Measurements from ENCODE around the gene ARAP2. TPM values are rescaled to one million over a fixed set of nuclear protein-coding genes. Genes with fewer than 3 reads are reported as not detected.

Gene ARAP2
- polyA plus RNA-seq, 6 donors from 2014 or later, result 15.9 to 49.3 (median 32.7) TPM

- peaks cover 15 to 31% of the 10 kb centered on the region in 2 donors for H3K36me3 Mint-ChIP-seq
These were observed 64.1 kb downstream of the ARAP2 start for GRCh38 chr4:36180206-36180605.

GRCh38 chr4:36178484-36178883, 65.8 kb downstream of the ARAP2 start:
- H3K27ac Mint-ChIP-seq, result peak overlapping the region in 1 of 6 donors; percentile 28
- H3K9me3 Mint-ChIP-seq, result no peaks in the 10 kb centered on the region
- peaks cover 5 to 8% (median 7%) of the 10 kb centered on the region in 3 donors for H3K4me1 Mint-ChIP-seq
- peaks cover 15 to 31% of the 10 kb centered on the region in 2 donors for H3K36me3 Mint-ChIP-seq
- no peak overlapping the region for H3K4me3 Mint-ChIP-seq
- DNase-seq (no peak), ATAC-seq (ENCODE audit: low read depth in 2 of 2) (no peak)
- no peaks in the 10 kb centered on the region for H3K27me3 Mint-ChIP-seq

More at GRCh38 chr4:36180206-36180605, 64.1 kb downstream of the ARAP2 start:
- no peak overlapping the region for H3K4me3 Mint-ChIP-seq
- H3K27me3 Mint-ChIP-seq, result no peaks in the 10 kb centered on the region
- peak overlapping the region in 1 of 6 donors; percentile 37 for H3K27ac Mint-ChIP-seq
- H3K4me1 Mint-ChIP-seq, result peaks cover 7 to 8% (median 7%) of the 10 kb centered on the region in 3 donors
- ATAC-seq (ENCODE audit: low read depth in 2 of 2) (no peak), DNase-seq (no peak)
- H3K9me3 Mint-ChIP-seq, result no peaks in the 10 kb centered on the region

DNA sequence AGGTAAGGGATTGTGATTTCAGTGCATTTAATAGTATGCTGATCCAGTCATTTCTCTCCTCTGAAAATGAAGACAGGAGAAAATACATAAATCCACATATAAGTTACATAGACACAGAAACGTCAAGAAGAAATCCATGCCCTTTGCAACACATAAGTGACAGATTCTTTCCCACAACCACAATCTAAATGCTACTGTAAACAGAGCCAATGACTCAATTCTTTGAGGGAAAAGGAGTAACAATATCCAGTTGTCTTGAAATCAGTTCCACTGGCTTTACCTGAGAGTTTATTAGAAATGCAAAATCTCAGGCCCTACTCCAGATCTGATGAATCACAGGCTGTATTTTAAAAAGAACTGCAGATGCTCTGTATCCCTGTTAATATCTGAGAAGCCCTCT, 66.4 kb downstream of the ARAP2 start:
- peaks cover 15 to 31% of the 10 kb centered on the region in 2 donors for H3K36me3 Mint-ChIP-seq
- H3K4me1 Mint-ChIP-seq, result peaks cover 4 to 7% (median 5%) of the 10 kb centered on the region in 3 donors
- no peak overlapping the region for H3K4me3 Mint-ChIP-seq
- H3K27ac Mint-ChIP-seq, result no peak overlapping the region
- no peak for ATAC-seq (ENCODE audit: low read depth in 2 of 2)
- no peaks in the 10 kb centered on the region for H3K9me3 Mint-ChIP-seq
- no peak for DNase-seq
- no peaks in the 10 kb centered on the region for H3K27me3 Mint-ChIP-seq

DNA sequence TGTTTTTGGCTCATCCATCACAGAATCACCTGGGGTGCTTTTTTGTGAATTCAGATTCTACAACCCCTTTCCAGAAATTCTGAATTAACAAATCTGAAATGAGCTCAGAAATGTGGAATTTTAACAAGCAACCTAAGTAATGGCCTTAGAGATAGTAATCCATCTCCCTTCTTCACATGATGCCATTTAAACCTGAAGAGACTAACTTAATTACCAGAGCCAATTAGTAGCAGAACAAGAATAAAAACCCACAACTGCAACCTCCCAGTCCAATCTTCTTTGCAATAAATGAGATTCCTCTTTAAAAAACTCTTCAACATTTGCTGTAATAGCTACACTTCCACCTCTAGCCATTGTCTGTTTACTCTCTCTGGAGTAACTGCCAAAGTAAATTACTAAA, 69.7 kb downstream of the ARAP2 start:
- peaks cover 0 to 7% (median 0%) of the 10 kb centered on the region in 3 donors for H3K4me1 Mint-ChIP-seq
- ATAC-seq (ENCODE audit: low read depth in 2 of 2), result no peak
- no peak for DNase-seq
- H3K36me3 Mint-ChIP-seq, result peaks cover 9 to 17% of the 10 kb centered on the region in 2 donors
- no peak overlapping the region for H3K4me3 Mint-ChIP-seq
- no peak overlapping the region for H3K27ac Mint-ChIP-seq
- H3K27me3 Mint-ChIP-seq, result no peaks in the 10 kb centered on the region
- H3K9me3 Mint-ChIP-seq, result no peaks in the 10 kb centered on the region

DNA sequence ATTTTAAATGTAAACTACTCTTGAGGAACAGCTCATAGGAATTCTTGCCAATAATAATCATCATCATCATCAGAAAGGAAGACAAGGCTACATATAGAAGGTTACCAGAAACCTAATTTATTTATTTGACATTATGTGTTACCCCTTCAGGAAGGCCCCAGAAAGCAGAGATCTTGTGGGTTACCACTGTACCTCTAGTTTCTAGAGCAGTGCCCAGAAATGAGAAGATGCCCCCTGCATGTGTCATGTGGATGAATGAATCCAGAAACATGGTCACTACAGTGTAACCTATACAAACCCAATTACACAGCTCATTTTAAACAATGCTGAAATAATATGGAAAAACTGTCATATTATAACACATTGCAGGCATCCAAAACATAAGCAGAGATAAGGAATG, 70.4 kb downstream of the ARAP2 start:
- Mint-ChIP-seq H3K27me3 (no peaks in the 10 kb centered on the region), H3K27ac (peak overlapping the region in 1 of 6 donors; percentile 24), H3K36me3 (peaks cover 7 to 11% of the 10 kb centered on the region in 2 donors), H3K9me3 (no peaks in the 10 kb centered on the region), H3K4me1 (peaks cover 0 to 7% (median 0%) of the 10 kb centered on the region in 3 donors), H3K4me3 (no peak overlapping the region)
- no peak for DNase-seq
- no peak for ATAC-seq (ENCODE audit: low read depth in 2 of 2)

DNA sequence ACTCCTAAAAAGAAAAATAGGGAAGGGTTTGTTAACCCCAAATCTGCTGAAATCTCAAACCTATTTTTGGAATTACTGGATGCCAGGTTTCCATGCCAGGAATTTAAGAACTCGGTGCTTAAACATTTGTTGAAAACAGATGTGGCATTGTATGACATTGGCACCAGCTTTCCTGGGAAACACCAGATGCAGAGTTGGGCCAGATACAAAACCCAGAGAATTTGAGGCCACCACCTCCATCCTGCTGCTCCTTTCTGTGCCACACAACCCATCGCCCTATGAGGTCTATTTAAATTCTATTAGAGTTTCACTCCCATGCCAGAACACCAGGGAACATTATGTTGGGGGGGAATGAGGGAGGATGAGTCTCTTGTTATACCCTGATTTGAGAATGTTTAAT, 71.7 kb downstream of the ARAP2 start:
- Mint-ChIP-seq H3K4me3 (no peak overlapping the region), H3K36me3 (peaks cover 0 to 11% of the 10 kb centered on the region in 2 donors), H3K27ac (no peak overlapping the region), H3K9me3 (no peaks in the 10 kb centered on the region), H3K4me1 (peaks cover 0 to under 1% (median 0%) of the 10 kb centered on the region in 3 donors), H3K27me3 (no peaks in the 10 kb centered on the region)
- ATAC-seq (ENCODE audit: low read depth in 2 of 2) (no peak), DNase-seq (no peak)

- DNase-seq (no peak), ATAC-seq (ENCODE audit: low read depth in 2 of 2) (no peak)
- Mint-ChIP-seq H3K4me1 (peaks cover 0 to 5% (median 0%) of the 10 kb centered on the region in 3 donors), H3K27me3 (no peaks in the 10 kb centered on the region), H3K27ac (peak overlapping the region in 1 of 6 donors; percentile 2), H3K4me3 (no peak overlapping the region), H3K9me3 (no peaks in the 10 kb centered on the region), H3K36me3 (peaks cover 11 to 23% of the 10 kb centered on the region in 2 donors)
These were observed 76.0 kb downstream of the ARAP2 start for GRCh38 chr4:36168127-36168878.

DNA sequence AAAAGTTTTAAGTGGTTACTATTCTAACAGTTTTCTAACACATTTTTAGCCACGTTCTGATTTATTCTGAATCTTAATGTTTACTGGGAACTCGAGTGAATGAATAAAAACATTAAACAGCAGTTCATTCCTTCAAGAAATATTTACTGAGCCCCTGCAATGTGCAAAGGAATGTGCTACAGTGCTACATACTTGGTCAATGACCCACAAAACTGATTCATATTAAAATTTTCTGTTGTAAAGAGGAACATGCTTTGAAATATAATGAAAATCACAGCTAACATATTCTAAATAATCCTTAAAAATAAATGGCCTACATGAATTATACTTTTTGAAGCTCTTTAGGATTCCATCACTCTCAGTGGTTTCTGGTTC, 78.7 kb downstream of the ARAP2 start:
- Mint-ChIP-seq H3K27me3 (no peaks in the 10 kb centered on the region), H3K9me3 (no peaks in the 10 kb centered on the region), H3K27ac (no peak overlapping the region), H3K36me3 (peaks cover 22 to 36% of the 10 kb centered on the region in 2 donors), H3K4me3 (no peak overlapping the region), H3K4me1 (peaks cover 0 to 5% (median 4%) of the 10 kb centered on the region in 3 donors)
- DNase-seq (no peak), ATAC-seq (ENCODE audit: low read depth in 2 of 2) (no peak)

GRCh38 chr4:36164900-36165630, 79.2 kb downstream of the ARAP2 start:
- Mint-ChIP-seq H3K4me3 (no peak overlapping the region), H3K27ac (peak overlapping the region in 2 of 6 donors; percentile 66 to 73), H3K36me3 (peaks cover 22 to 36% of the 10 kb centered on the region in 2 donors), H3K27me3 (no peaks in the 10 kb centered on the region), H3K9me3 (no peaks in the 10 kb centered on the region), H3K4me1 (peaks cover 0 to 5% (median 4%) of the 10 kb centered on the region in 3 donors)
- ATAC-seq (ENCODE audit: low read depth in 2 of 2), result no peak
- no peak for DNase-seq

DNA sequence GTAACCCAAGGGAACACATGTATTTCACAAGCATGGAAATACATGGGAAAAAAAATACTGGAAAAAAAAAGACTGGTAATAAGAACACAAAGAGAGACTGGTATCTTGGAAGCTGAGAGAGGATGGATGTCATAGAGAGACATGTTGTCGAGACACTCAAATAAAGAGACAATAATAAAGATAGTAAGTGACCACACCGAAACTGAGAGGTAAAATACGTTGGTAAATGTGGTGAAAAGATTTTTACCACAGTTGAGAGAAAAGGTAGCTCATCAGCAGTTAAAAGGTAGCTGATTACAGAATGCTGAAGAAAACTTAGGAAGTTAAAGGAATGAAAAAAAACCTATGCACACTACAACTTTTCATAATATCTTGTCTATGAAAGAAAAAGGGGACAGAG, 81.1 kb downstream of the ARAP2 start:
- Mint-ChIP-seq H3K4me3 (no peak overlapping the region), H3K36me3 (peaks cover 22 to 50% of the 10 kb centered on the region in 2 donors), H3K4me1 (peaks cover 0 to 5% (median 4%) of the 10 kb centered on the region in 3 donors), H3K27me3 (no peaks in the 10 kb centered on the region), H3K9me3 (no peaks in the 10 kb centered on the region), H3K27ac (peak overlapping the region in 2 of 6 donors; percentile 0 to 19)
- no peak for DNase-seq
- no peak for ATAC-seq (ENCODE audit: low read depth in 2 of 2)

DNA sequence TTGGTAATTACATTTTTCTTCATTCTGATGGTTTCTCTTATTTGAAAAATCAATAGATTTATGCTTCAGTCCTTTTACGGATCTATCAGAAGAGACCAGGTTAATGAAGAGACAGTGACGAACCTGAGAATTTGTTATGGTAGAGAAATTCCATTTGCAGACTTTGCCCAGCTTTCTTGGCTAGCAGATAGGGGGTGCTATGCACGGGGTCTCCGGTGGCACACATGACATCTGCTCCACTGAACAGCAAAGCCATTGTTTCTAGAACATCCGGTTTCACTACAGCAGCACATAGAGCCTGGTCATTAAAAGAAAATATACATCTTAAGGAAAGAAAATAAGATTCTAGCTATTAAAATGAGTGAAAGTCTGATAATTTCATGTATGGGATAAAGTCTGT, 85.1 kb downstream of the ARAP2 start:
- Mint-ChIP-seq H3K27ac (no peak overlapping the region), H3K36me3 (peaks cover 35 to 59% of the 10 kb centered on the region in 2 donors), H3K4me3 (no peak overlapping the region), H3K4me1 (peaks cover 2 to 14% (median 12%) of the 10 kb centered on the region in 3 donors), H3K27me3 (no peaks in the 10 kb centered on the region), H3K9me3 (no peaks in the 10 kb centered on the region)
- no peak for DNase-seq
- no peak for ATAC-seq (ENCODE audit: low read depth in 2 of 2)

DNA sequence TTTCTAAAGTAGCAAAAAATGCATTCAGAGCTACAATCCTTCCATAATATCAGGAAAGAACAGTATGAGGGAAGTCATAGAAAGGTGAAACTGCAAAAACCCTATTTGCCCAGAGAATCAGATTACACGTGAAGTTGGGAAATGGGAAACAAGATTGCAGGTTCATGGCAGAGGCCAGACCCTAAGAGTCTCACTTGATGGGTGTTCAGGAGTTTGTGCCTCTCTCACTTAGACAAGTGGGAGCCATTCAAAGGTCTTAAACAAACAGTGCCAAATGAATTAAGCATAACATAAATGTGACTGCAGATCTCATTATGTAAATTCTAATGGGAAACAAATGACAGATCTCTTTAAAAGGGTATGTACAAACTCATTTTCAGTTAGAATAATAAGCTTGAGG, 91.6 kb downstream of the ARAP2 start:
- Mint-ChIP-seq H3K4me3 (no peak overlapping the region), H3K27ac (peak overlapping the region in 2 of 6 donors; percentile 15 to 57), H3K27me3 (no peaks in the 10 kb centered on the region), H3K36me3 (peaks cover 27 to 32% of the 10 kb centered on the region in 2 donors), H3K4me1 (peaks cover 2 to 14% (median 12%) of the 10 kb centered on the region in 3 donors), H3K9me3 (no peaks in the 10 kb centered on the region)
- no peak for ATAC-seq (ENCODE audit: low read depth in 2 of 2)
- no peak for DNase-seq

- Mint-ChIP-seq H3K27ac (peak overlapping the region in 3 of 6 donors; percentile 4 to 44 (median 39)), H3K36me3 (peaks cover 25 to 44% of the 10 kb centered on the region in 2 donors), H3K4me1 (peaks cover 0 to 11% (median 10%) of the 10 kb centered on the region in 3 donors), H3K4me3 (no peak overlapping the region), H3K27me3 (no peaks in the 10 kb centered on the region), H3K9me3 (no peaks in the 10 kb centered on the region)
- no peak for ATAC-seq (ENCODE audit: low read depth in 2 of 2)
- no peak for DNase-seq
These were observed 101.8 kb downstream of the ARAP2 start for GRCh38 chr4:36142504-36142903.

DNA sequence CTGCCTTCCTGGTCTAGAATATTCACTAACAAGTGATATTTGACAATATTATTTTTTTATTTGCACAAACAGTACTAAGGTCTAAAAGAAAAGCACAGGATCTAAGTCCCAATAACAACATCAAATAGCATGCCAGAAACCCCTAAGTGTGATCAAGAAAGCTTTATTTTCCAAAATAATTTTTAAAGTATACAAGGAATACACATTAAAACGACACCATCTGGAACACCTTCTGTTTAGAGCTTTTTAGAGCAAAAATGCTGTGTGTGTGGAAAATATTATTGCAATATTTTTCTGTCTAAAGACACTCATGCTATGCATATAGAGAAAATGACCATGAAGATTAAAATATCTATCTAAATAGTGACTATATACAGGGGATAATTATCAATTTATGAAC, 103.1 kb downstream of the ARAP2 start:
- no peak for ATAC-seq (ENCODE audit: low read depth in 2 of 2)
- H3K27me3 Mint-ChIP-seq, result no peaks in the 10 kb centered on the region
- peaks cover 0 to 11% (median 10%) of the 10 kb centered on the region in 3 donors for H3K4me1 Mint-ChIP-seq
- H3K4me3 Mint-ChIP-seq, result no peak overlapping the region
- peaks cover 20 to 35% of the 10 kb centered on the region in 2 donors for H3K36me3 Mint-ChIP-seq
- H3K27ac Mint-ChIP-seq, result no peak overlapping the region
- no peaks in the 10 kb centered on the region for H3K9me3 Mint-ChIP-seq
- DNase-seq, result no peak
